ENCODE data around the gene CDC25A.
"Not testable (repeated sequence)": the region's sequence is repeated elsewhere in the genome, so short reads cannot be mapped to it uniquely, and the experiment has no call there.

The CDC25A gene

GRCh38 chr3:48140936-48141603, 47.1 kb downstream of the CDC25A start:
- DNase-seq (ENCODE audit: low read depth), result no peak

- no peak for DNase-seq (ENCODE audit: low read depth)
These were observed 47.9 kb downstream of the CDC25A start for GRCh38 chr3:48140336-48140757.

GRCh38 chr3:48137425-48137999, 50.7 kb downstream of the CDC25A start:
- DNase-seq (ENCODE audit: low read depth), result no peak

- DNase-seq (ENCODE audit: low read depth), result no peak
These were observed 52.4 kb downstream of the CDC25A start for GRCh38 chr3:48135552-48136495.

- no peak for DNase-seq (ENCODE audit: low read depth)
These were observed 57.8 kb downstream of the CDC25A start for GRCh38 chr3:48130321-48130904.

- no peak for DNase-seq (ENCODE audit: low read depth)
These were observed 58.3 kb downstream of the CDC25A start for GRCh38 chr3:48129921-48130320.

GRCh38 chr3:48128774-48129173, 59.4 kb downstream of the CDC25A start:
- DNase-seq (ENCODE audit: low read depth), result no peak

- DNase-seq (ENCODE audit: low read depth), result no peak
These were observed 62.2 kb downstream of the CDC25A start for GRCh38 chr3:48125886-48126622.

- DNase-seq (ENCODE audit: low read depth), result no peak
These were observed 63.1 kb downstream of the CDC25A start for GRCh38 chr3:48125013-48125705.

- DNase-seq (ENCODE audit: low read depth), result no peak
These were observed 64.9 kb downstream of the CDC25A start for GRCh38 chr3:48123346-48123745.

- DNase-seq (ENCODE audit: low read depth), result no peak
These were observed 65.7 kb downstream of the CDC25A start for GRCh38 chr3:48122504-48122903.

GRCh38 chr3:48120223-48120622, 68.0 kb downstream of the CDC25A start:
- no peak for DNase-seq (ENCODE audit: low read depth)

- DNase-seq (ENCODE audit: low read depth), result no peak
These were observed 68.6 kb downstream of the CDC25A start for GRCh38 chr3:48119505-48120193.

- DNase-seq (ENCODE audit: low read depth), result no peak
These were observed 69.3 kb downstream of the CDC25A start for GRCh38 chr3:48118928-48119327.

GRCh38 chr3:48118322-48118721, 69.9 kb downstream of the CDC25A start:
- no peak for DNase-seq (ENCODE audit: low read depth)

- DNase-seq (ENCODE audit: low read depth), result no peak
These were observed 75.4 kb downstream of the CDC25A start for GRCh38 chr3:48112813-48113212.

- DNase-seq (ENCODE audit: low read depth), result not testable (repeated sequence)
These were observed 76.0 kb downstream of the CDC25A start for GRCh38 chr3:48112108-48112791.

GRCh38 chr3:48110463-48110862, 77.8 kb downstream of the CDC25A start:
- DNase-seq (ENCODE audit: low read depth), result no peak

GRCh38 chr3:48107227-48107626, 81.0 kb downstream of the CDC25A start:
- no peak for DNase-seq (ENCODE audit: low read depth)
